ENCODE data around the gene SRRM3.

Gene SRRM3

DNA sequence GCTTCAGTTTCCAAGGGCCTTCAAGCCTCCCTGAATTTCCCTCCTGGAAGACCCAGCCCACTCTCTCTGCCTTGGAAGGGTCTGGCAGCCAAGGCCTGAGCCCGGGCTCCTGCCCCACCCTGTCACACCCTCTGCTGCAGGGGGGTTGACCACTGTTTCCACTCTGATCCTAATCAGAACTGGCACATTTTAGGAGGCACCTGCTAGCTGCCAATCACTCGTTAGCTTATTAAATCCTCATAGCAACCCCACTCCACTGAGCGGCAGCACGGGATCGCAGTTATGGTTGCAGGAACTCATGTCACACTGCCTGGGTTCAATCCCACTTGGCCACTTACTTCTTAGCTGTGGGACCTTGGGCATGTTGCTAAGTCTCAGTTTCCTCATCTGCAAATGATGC lies 113.7 kb downstream of the SRRM3 start:
- Histone ChIP-seq H3K27ac (ENCODE audit: low read depth, low read length) (no peak overlapping the region), H3F3A (ENCODE audit: control insufficient read depth, insufficient read depth) (peaks cover 14% of the 10 kb centered on the region), H3K79me2 (ENCODE audit: control insufficient read depth, low read length) (no peaks in the 10 kb centered on the region), H3K9me3 (ENCODE audit: control insufficient read depth, insufficient read depth, low read length) (no peaks in the 10 kb centered on the region), H3K4me3 (ENCODE audit: low read length) (no peak overlapping the region), H3K4me1 (ENCODE audit: control insufficient read depth, low read length) (peaks cover 40% of the 10 kb centered on the region), H3K4me2 (ENCODE audit: low read length) (no peak overlapping the region), H4K20me1 (ENCODE audit: control insufficient read depth, insufficient read depth, low read depth, low read length) (no peaks in the 10 kb centered on the region), H3K36me3 (ENCODE audit: control insufficient read depth, low read length) (no peaks in the 10 kb centered on the region), H3K27me3 (ENCODE audit: control insufficient read depth, low read length) (no peaks in the 10 kb centered on the region), H3K9me2 (replicated peaks; ENCODE audit: control insufficient read depth, low read length) (no peaks in the 10 kb centered on the region)
- TF ChIP-seq, protein P1, sequence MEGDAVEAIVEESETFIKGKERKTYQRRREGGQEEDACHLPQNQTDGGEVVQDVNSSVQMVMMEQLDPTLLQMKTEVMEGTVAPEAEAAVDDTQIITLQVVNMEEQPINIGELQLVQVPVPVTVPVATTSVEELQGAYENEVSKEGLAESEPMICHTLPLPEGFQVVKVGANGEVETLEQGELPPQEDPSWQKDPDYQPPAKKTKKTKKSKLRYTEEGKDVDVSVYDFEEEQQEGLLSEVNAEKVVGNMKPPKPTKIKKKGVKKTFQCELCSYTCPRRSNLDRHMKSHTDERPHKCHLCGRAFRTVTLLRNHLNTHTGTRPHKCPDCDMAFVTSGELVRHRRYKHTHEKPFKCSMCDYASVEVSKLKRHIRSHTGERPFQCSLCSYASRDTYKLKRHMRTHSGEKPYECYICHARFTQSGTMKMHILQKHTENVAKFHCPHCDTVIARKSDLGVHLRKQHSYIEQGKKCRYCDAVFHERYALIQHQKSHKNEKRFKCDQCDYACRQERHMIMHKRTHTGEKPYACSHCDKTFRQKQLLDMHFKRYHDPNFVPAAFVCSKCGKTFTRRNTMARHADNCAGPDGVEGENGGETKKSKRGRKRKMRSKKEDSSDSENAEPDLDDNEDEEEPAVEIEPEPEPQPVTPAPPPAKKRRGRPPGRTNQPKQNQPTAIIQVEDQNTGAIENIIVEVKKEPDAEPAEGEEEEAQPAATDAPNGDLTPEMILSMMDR (IDR thresholded peaks at IDR 0.05; ENCODE audit: low read depth, low read length, poor library complexity, severe bottlenecking): no peak
- no peak for TF ChIP-seq EZH2phosphoT487 (IDR thresholded peaks at IDR 0.05; ENCODE audit: borderline replicate concordance, low read length)

DNA sequence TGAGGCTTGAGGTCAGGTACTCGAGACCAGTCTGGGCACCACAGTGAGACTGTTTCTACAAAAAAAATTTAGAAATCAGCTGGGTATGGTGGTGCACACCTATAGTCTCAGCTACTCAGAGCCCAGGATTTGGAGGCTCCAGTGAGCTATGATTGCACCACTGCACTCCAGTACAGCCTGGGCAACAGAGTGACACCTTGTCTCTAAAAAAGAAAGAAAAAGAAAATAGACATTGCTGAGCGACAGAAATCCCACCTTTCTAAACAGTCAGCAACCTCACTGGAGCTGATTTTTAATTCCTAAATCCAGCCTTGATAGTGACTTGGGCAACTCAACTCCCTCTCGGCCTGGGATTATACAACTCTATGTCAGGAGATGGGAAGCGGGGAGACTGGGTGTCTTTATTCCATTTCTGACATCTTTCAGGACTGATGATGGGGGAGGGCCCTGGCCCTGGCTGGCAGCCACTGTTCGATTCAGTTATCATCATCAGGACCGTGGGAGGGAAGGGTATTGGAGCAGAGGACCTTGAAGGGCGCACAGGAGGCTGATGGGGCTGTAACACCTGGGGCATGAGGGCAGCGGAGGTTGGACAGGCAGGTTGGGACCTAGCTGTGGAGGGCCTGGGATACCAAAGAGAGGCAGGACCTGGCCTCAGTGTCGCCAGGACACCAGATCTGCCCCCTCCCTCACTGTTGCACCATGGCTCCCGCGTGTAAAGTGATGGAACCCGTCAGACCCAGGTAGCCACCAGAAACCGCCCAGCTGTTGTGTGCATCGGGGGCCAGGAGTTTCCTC lies 115.5 kb downstream of the SRRM3 start:
- H3K4me3 ChIP-seq (ENCODE audit: low read length): peak overlapping the region; percentile 77
- no peaks in the 10 kb centered on the region for H3K36me3 ChIP-seq (ENCODE audit: control insufficient read depth, low read length)
- no peaks in the 10 kb centered on the region for H3K9me2 ChIP-seq (replicated peaks; ENCODE audit: control insufficient read depth, low read length)
- peaks cover 27% of the 10 kb centered on the region for H3F3A ChIP-seq (ENCODE audit: control insufficient read depth, insufficient read depth)
- TF ChIP-seq, protein P1 (IDR thresholded peaks at IDR 0.05; ENCODE audit: low read depth, low read length, poor library complexity, severe bottlenecking): no peak
- no peak for TF ChIP-seq EZH2phosphoT487 (IDR thresholded peaks at IDR 0.05; ENCODE audit: borderline replicate concordance, low read length)
- peak overlapping the region; percentile 90 for H3K4me2 ChIP-seq (ENCODE audit: low read length)
- no peaks in the 10 kb centered on the region for H3K27me3 ChIP-seq (ENCODE audit: control insufficient read depth, low read length)
- H3K9me3 ChIP-seq (ENCODE audit: control insufficient read depth, insufficient read depth, low read length): no peaks in the 10 kb centered on the region
- H3K27ac ChIP-seq (ENCODE audit: low read depth, low read length): no peak overlapping the region
- peaks cover 40% of the 10 kb centered on the region for H3K4me1 ChIP-seq (ENCODE audit: control insufficient read depth, low read length)
- no peaks in the 10 kb centered on the region for H4K20me1 ChIP-seq (ENCODE audit: control insufficient read depth, insufficient read depth, low read depth, low read length)
- H3K79me2 ChIP-seq (ENCODE audit: control insufficient read depth, low read length): no peaks in the 10 kb centered on the region

DNA sequence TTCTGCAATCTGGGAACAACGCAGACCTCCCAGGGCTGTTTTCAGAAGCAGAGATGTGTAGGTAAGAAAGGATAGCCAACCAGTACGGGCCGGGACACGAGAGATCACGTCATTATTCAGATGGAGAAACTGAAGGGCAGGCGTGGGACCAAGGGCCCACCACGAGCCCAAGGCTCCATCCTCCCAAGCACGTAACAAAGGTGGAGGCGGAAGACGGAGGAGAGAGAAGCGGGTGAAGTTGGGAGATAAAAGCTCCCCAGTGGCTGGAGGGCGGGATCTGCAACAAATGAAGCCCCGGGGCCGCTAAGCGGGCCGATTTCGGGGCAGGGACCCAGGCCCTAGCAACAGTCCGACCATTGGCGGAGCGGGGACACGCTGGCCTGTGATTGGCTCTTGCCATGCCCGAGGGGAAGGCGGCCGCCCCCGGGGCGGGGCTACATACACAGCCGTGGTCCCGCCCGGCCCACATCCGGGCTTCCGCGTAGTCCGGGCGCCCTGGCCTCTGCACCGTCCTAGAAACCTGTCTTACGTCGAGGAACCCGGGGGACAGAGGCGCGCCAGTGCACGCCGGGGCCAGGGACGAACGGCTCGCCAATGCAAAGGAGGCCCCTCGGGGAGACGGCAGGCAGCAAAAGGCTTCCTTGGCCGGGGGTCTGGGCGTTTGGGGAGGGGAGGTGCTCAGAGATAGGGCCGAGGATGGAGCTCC lies 116.2 kb downstream of the SRRM3 start:
- Histone ChIP-seq H3K27ac (ENCODE audit: low read depth, low read length) (peak overlapping the region; percentile 12; the same call in 1 of the 2 replicates), H3K79me2 (ENCODE audit: control insufficient read depth, low read length) (no peaks in the 10 kb centered on the region), H3K9me3 (ENCODE audit: control insufficient read depth, insufficient read depth, low read length) (no peaks in the 10 kb centered on the region), H3F3A (ENCODE audit: control insufficient read depth, insufficient read depth) (peaks cover 31% of the 10 kb centered on the region), H4K20me1 (ENCODE audit: control insufficient read depth, insufficient read depth, low read depth, low read length) (no peaks in the 10 kb centered on the region), H3K4me2 (ENCODE audit: low read length) (peak overlapping the region; percentile 90), H3K4me3 (ENCODE audit: low read length) (peak overlapping the region; percentile 77), H3K4me1 (ENCODE audit: control insufficient read depth, low read length) (peaks cover 40% of the 10 kb centered on the region), H3K27me3 (ENCODE audit: control insufficient read depth, low read length) (no peaks in the 10 kb centered on the region), H3K9me2 (replicated peaks; ENCODE audit: control insufficient read depth, low read length) (no peaks in the 10 kb centered on the region), H3K36me3 (ENCODE audit: control insufficient read depth, low read length) (no peaks in the 10 kb centered on the region)
- TF ChIP-seq, protein P1 (IDR thresholded peaks at IDR 0.05; ENCODE audit: low read depth, low read length, poor library complexity, severe bottlenecking): no peak
- no peak for TF ChIP-seq EZH2phosphoT487 (IDR thresholded peaks at IDR 0.05; ENCODE audit: borderline replicate concordance, low read length)
